ENCODE measurements around the gene THUMPD3.

The THUMPD3 gene

GRCh38 chr3:9343115-9343514, 19.7 kb upstream of the THUMPD3 start:
- no peaks in the 10 kb centered on the region for H3K79me2 ChIP-seq (ENCODE audit: control insufficient read depth, low read length)
- H3K4me1 ChIP-seq (ENCODE audit: control insufficient read depth, low read length): no peaks in the 10 kb centered on the region
- H3K4me2 ChIP-seq (ENCODE audit: low read length): no peak overlapping the region
- H3K9me2 ChIP-seq (replicated peaks; ENCODE audit: control insufficient read depth, low read length): no peaks in the 10 kb centered on the region
- H3K9me3 ChIP-seq (ENCODE audit: control insufficient read depth, insufficient read depth, low read length): no peaks in the 10 kb centered on the region
- no peaks in the 10 kb centered on the region for H3F3A ChIP-seq (ENCODE audit: control insufficient read depth, insufficient read depth)
- no peaks in the 10 kb centered on the region for H4K20me1 ChIP-seq (ENCODE audit: control insufficient read depth, insufficient read depth, low read depth, low read length)
- H3K4me3 ChIP-seq (ENCODE audit: low read length): no peak overlapping the region
- TF ChIP-seq EZH2phosphoT487 (IDR thresholded peaks at IDR 0.05; ENCODE audit: borderline replicate concordance, low read length) (no peak), CTCF (IDR thresholded peaks at IDR 0.05; ENCODE audit: low read depth, low read length, poor library complexity, severe bottlenecking) (no peak)
- H3K27me3 ChIP-seq (ENCODE audit: control insufficient read depth, low read length): peaks cover 4% of the 10 kb centered on the region; the same call in 1 of the 2 replicates
- no peaks in the 10 kb centered on the region for H3K36me3 ChIP-seq (ENCODE audit: control insufficient read depth, low read length)
- H3K27ac ChIP-seq (ENCODE audit: low read depth, low read length): no peak overlapping the region

GRCh38 chr3:9345041-9345440, 17.8 kb upstream of the THUMPD3 start:
- no peaks in the 10 kb centered on the region for H3K9me3 ChIP-seq (ENCODE audit: control insufficient read depth, insufficient read depth, low read length)
- no peaks in the 10 kb centered on the region for H3K79me2 ChIP-seq (ENCODE audit: control insufficient read depth, low read length)
- H3F3A ChIP-seq (ENCODE audit: control insufficient read depth, insufficient read depth): no peaks in the 10 kb centered on the region
- TF ChIP-seq CTCF (IDR thresholded peaks at IDR 0.05; ENCODE audit: low read depth, low read length, poor library complexity, severe bottlenecking) (no peak), EZH2phosphoT487 (IDR thresholded peaks at IDR 0.05; ENCODE audit: borderline replicate concordance, low read length) (no peak)
- H3K36me3 ChIP-seq (ENCODE audit: control insufficient read depth, low read length): no peaks in the 10 kb centered on the region
- no peaks in the 10 kb centered on the region for H4K20me1 ChIP-seq (ENCODE audit: control insufficient read depth, insufficient read depth, low read depth, low read length)
- H3K27ac ChIP-seq (ENCODE audit: low read depth, low read length): no peak overlapping the region
- peaks cover 4% of the 10 kb centered on the region; the same call in 1 of the 2 replicates for H3K27me3 ChIP-seq (ENCODE audit: control insufficient read depth, low read length)
- no peaks in the 10 kb centered on the region for H3K4me1 ChIP-seq (ENCODE audit: control insufficient read depth, low read length)
- H3K9me2 ChIP-seq (replicated peaks; ENCODE audit: control insufficient read depth, low read length): no peaks in the 10 kb centered on the region
- no peak overlapping the region for H3K4me3 ChIP-seq (ENCODE audit: low read length)
- H3K4me2 ChIP-seq (ENCODE audit: low read length): no peak overlapping the region

- Histone ChIP-seq H3K4me2 (ENCODE audit: low read length) (no peak overlapping the region), H4K20me1 (ENCODE audit: control insufficient read depth, insufficient read depth, low read depth, low read length) (no peaks in the 10 kb centered on the region), H3F3A (ENCODE audit: control insufficient read depth, insufficient read depth) (no peaks in the 10 kb centered on the region), H3K27ac (ENCODE audit: low read depth, low read length) (no peak overlapping the region), H3K9me2 (replicated peaks; ENCODE audit: control insufficient read depth, low read length) (no peaks in the 10 kb centered on the region), H3K79me2 (ENCODE audit: control insufficient read depth, low read length) (no peaks in the 10 kb centered on the region), H3K4me1 (ENCODE audit: control insufficient read depth, low read length) (no peaks in the 10 kb centered on the region), H3K9me3 (ENCODE audit: control insufficient read depth, insufficient read depth, low read length) (no peaks in the 10 kb centered on the region), H3K4me3 (ENCODE audit: low read length) (no peak overlapping the region), H3K36me3 (ENCODE audit: control insufficient read depth, low read length) (no peaks in the 10 kb centered on the region), H3K27me3 (ENCODE audit: control insufficient read depth, low read length) (peaks cover 4% of the 10 kb centered on the region; the same call in 1 of the 2 replicates)
- TF ChIP-seq EZH2phosphoT487 (IDR thresholded peaks at IDR 0.05; ENCODE audit: borderline replicate concordance, low read length) (no peak), CTCF (IDR thresholded peaks at IDR 0.05; ENCODE audit: low read depth, low read length, poor library complexity, severe bottlenecking) (no peak)
Observed at GRCh38 chr3:9346141-9346540, 16.7 kb upstream of the THUMPD3 start.

Measured in DOHH2 (cell line).